Neural progenitor cell (in vitro differentiated cells): ENCODE results near the gene BMPR1B.
A peak's percentile ranks its signal among the peaks of the same experiment; 100 is the strongest.

ENCODE experiments used
- EZH2 ChIP-seq: fragments of 200-600 bp; sonication (generic); IDR thresholded peaks from 2 replicates; pipeline ENCODE4 v1.6.1; 2017; ENCODE audit warnings: antibody characterized with exemption, mild to moderate bottlenecking, moderate library complexity
- EZH2phosphoT487 ChIP-seq: fragments of 200-600 bp; sonication (generic); IDR thresholded peaks from 2 replicates; pipeline ENCODE4 v1.6.1; 2017; ENCODE audit warnings: antibody characterized with exemption
- TF ChIP-seq, protein P1 (sequence below): fragments of 200-600 bp; sonication (generic); IDR thresholded peaks from 2 replicates; pipeline ENCODE4 v1.5.1; 2017; ENCODE audit warnings: antibody characterized with exemption, mild to moderate bottlenecking

DNA sequence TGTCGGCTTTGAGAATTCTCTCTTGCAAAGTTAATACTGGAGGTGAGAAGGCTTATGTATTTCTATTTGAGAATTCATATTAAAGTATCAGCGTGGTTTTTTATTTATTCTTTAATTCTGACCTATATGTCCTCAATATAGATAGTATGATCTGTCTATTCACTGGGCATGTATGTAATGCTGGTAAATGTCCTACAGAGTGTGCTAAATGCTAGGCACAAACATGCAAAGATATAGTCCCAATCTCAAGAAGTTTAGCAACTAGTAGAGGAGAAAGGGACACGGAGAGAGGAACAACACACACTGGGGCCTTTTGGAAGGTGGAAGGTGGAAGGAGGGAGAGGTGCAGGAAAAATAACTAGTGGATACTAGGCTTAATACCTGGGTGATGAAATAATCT, 11.0 kb upstream of the BMPR1B start:
- TF ChIP-seq, protein P1, sequence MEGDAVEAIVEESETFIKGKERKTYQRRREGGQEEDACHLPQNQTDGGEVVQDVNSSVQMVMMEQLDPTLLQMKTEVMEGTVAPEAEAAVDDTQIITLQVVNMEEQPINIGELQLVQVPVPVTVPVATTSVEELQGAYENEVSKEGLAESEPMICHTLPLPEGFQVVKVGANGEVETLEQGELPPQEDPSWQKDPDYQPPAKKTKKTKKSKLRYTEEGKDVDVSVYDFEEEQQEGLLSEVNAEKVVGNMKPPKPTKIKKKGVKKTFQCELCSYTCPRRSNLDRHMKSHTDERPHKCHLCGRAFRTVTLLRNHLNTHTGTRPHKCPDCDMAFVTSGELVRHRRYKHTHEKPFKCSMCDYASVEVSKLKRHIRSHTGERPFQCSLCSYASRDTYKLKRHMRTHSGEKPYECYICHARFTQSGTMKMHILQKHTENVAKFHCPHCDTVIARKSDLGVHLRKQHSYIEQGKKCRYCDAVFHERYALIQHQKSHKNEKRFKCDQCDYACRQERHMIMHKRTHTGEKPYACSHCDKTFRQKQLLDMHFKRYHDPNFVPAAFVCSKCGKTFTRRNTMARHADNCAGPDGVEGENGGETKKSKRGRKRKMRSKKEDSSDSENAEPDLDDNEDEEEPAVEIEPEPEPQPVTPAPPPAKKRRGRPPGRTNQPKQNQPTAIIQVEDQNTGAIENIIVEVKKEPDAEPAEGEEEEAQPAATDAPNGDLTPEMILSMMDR: peak; percentile 23
- TF ChIP-seq EZH2 (no peak), EZH2phosphoT487 (no peak)
